ENCODE results near the gene FAM229B. TPM values are rescaled to one million over a fixed set of nuclear protein-coding genes. Genes with fewer than 3 reads are reported as not detected.

FAM229B gene
- total and polyA plus RNA-seq, 9 of the 15 experiments (the other 6 are each of a cell fraction or from before 2014, with no cell fraction given), result 3.3 to 17.4 (median 5.8) TPM

GRCh38 chr6:112144145-112144926 lies 56.9 kb downstream of the FAM229B start:
- TF ChIP-seq RBM39 (optimal IDR thresholded peaks at IDR 0.05; ENCODE audit: low read depth, low read length) (no peak), HCFC1 (IDR thresholded peaks at IDR 0.05; ENCODE audit: low read depth, low read length) (no peak), ZNF354B (CRISPR knock-in tag; IDR thresholded peaks at IDR 0.05) (no peak), KLF16 (IDR thresholded peaks at IDR 0.05) (no peak), ZBTB33 (CRISPR knock-in tag; IDR thresholded peaks at IDR 0.05) (no peak), MEF2A (IDR thresholded peaks at IDR 0.05; ENCODE audit: control insufficient read depth, low read depth, low read length) (no peak), ZNF707 (CRISPR knock-in tag; conservative IDR thresholded peaks at IDR 0.05) (no peak), ZNF586 (CRISPR knock-in tag; conservative IDR thresholded peaks at IDR 0.05) (no peak), ZNF124 (CRISPR knock-in tag; IDR thresholded peaks at IDR 0.05) (no peak), ZNF77 (CRISPR knock-in tag; IDR thresholded peaks at IDR 0.05) (no peak), LCOR (CRISPR knock-in tag; IDR thresholded peaks at IDR 0.05) (no peak)
- no TSS peak for BruUV-seq (replicated peaks)
- peak in 1 of 4 experiments; percentile 14 for DNase-seq (ENCODE audit: extremely low read depth in 1 of 4, low spot score in 3 of 4)
- Histone ChIP-seq H3K9me3 (replicated peaks; ENCODE audit: control insufficient read depth, insufficient read depth, low read depth, low read length) (no peaks in the 10 kb centered on the region), H3K36me3 (ENCODE audit: control insufficient read depth, insufficient read depth, low read length) (no peaks in the 10 kb centered on the region), H4K20me1 (replicated peaks; ENCODE audit: control insufficient read depth, insufficient read depth, low read length) (no peaks in the 10 kb centered on the region), H3K27me3 (ENCODE audit: control insufficient read depth in 2 of 2, insufficient read depth in 2 of 2, low read length in 2 of 2) (peaks cover 0 to 6% of the 10 kb centered on the region in 2 experiments; a peak in 3 of 5 replicates), H3K4me2 (ENCODE audit: insufficient read depth, low read length) (peak overlapping the region; percentile 56), H3K79me2 (ENCODE audit: control insufficient read depth, insufficient read depth, low read length) (no peaks in the 10 kb centered on the region), H3K4me3 (peak overlapping the region; percentile 12; the same call in 1 of the 2 replicates), H3K4me1 (replicated peaks in 1 of 2; ENCODE audit: control insufficient read depth in 2 of 2, insufficient read depth in 2 of 2, low read length in 2 of 2) (no peaks in the 10 kb centered on the region), H3K9me1 (ENCODE audit: control insufficient read depth, insufficient read depth, low read length) (no peaks in the 10 kb centered on the region), H3K27ac (ENCODE audit: extremely low read depth, low read depth, low read length) (no peak overlapping the region), H2AFZ (ENCODE audit: low read depth, low read length) (peak overlapping the region; percentile 84), H3K9ac (ENCODE audit: insufficient read depth in 1 of 2, low read depth in 2 of 2, low read length in 2 of 2) (no peak overlapping the region)
- FAIRE-seq, result no peak
- ChIA-PET POLR2A (interaction anchor here (0.5 to 1.4 kb wide), 8 partner anchors 10 to 200 kb away, joined by 3 to 5 read pairs (median 3); partner anchors contain the start of genes FAM229B and TUBE1), CTCF (ENCODE audit: low intra/inter-chr PET ratio) (no interaction called here)
- intact Hi-C loops (cut with micrococcal nuclease) (no loop called here), in situ Hi-C loops (cut with MboI) (loop anchor here (10.0 kb wide), 1 partner anchor 440 kb away; no protein-coding TSS in a partner anchor)
- WGBS (ENCODE audit: insufficient coverage, low coverage, missing lambda C conversion rate), result 5% methylated on average over 12 of the region's 12 CpGs
- peak; percentile 45 for ATAC-seq
